G401.6 (cell line): ENCODE measurements around the gene LSG1.

Experiments used
- FAIRE-seq: peaks from 2 replicates; lab custom pipeline; 2012; peaks lifted over from hg19 to GRCh38; lab: Jason Lieb, UNC

LSG1 gene

GRCh38 chr3:194671900-194672808 lies at the start of gene LSG1:
TSS of gene LSG1 (minus strand) at chr3:194672191. CDS start at chr3:194672162, 29 bp downstream.
- peak; percentile 75 for FAIRE-seq

DNA sequence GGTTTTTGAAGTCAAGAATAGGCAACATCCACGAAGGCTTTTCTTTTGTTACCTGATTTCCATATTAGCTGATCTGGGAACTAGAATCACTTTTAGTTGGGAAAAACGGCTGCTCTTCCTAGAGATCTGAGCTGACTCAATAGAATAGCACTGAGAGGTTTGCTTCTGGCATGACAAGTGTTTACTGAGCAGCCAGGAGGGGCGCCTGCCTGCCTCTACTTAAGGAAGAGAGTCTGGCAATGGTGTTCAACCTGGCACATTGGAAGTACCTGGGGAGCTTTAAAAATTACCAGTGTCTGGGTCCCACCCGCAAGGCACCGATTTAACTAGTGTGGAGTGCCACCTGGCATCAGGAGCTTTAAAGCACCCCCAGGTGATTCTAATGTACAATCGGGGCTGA lies 48.1 kb upstream of the LSG1 start:
- FAIRE-seq: no peak

DNA sequence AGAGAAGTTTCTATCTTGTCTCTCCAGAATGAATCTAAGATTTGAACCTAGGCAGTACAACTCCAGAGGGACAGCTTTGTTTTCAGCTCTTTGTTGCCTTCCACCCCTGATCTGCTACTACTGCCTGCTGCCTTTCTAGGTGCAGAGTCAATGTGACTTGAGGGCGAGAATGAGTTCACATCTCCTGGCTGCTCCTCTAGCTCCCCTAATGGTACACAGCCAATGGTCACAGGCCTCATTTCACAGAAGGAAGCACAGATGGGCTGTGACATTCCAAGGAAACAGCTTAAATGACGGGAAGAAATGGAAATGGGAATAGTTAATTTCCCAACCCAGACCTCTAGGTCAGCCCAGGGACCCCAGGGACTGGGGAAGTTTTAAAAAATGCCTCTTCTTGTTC lies 46.1 kb upstream of the LSG1 start:
- FAIRE-seq: no peak

- no peak for FAIRE-seq
Measured at GRCh38 chr3:194715022-194715800, 43.2 kb upstream of the LSG1 start.

- FAIRE-seq: no peak
Measured at GRCh38 chr3:194714564-194714963, 42.6 kb upstream of the LSG1 start.

DNA sequence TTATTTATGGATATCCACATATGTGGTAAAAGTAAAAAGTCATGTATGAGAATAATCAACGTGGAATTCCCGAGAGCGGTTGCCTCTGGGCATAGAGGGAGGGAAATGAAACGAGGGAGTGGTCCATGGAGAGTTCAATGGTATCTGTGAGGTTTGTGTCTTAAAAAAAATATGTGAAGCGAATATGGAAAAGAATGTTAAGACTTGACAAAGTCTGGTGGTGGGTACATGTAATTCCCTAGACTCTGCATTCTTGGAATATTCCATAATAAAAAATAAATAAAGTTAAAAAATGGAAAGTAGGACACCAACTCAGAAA lies 42.1 kb upstream of the LSG1 start:
- FAIRE-seq: no peak

- peak; percentile 42 for FAIRE-seq
Measured at GRCh38 chr3:194713299-194714136, 41.5 kb upstream of the LSG1 start.

DNA sequence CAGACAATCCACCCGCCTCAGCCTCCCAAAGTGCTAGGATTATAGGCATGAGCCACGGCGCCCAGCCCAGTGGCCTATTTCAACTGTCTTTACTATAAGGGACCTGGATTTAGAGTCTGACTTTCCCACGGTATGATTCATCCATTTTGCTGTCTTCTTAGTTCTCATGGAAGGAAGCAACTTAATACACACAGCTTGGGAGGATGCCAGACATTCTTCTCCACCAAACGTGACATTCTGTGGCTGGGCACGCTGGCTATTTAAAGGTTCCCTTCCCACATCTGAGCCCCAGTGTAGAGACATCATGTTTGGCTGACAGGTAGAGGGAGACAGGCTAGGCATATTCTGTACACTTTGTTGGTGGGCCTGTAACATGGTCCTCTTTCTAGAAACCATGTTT lies 39.9 kb upstream of the LSG1 start:
- FAIRE-seq: no peak

DNA sequence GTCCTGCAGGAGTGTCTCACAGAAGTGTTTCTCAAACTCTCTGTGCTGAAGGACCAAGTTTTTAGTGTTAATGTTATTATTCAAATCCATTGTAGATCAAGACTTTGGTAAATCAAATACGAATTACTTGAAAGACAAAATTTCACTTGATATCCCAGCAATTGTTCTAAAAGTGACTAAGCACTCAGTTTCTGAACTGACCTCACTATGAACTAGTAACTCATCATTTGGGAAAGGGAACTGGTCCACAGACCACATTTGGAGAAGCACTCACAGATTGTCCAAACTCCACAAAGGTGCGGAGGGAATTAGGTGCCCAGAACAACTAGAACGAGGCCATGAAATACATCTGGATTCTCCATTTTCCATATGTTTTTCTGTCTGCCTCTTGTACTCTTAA lies 39.3 kb upstream of the LSG1 start:
- FAIRE-seq: no peak

- FAIRE-seq: no peak
Measured at GRCh38 chr3:194707147-194707540, 35.2 kb upstream of the LSG1 start.

GRCh38 chr3:194705761-194706160 lies 33.8 kb upstream of the LSG1 start:
- no peak for FAIRE-seq

- no peak for FAIRE-seq
Measured at GRCh38 chr3:194705227-194705626, 33.2 kb upstream of the LSG1 start.

GRCh38 chr3:194702545-194702944 lies 30.6 kb upstream of the LSG1 start:
- no peak for FAIRE-seq

GRCh38 chr3:194696702-194697101 lies 24.7 kb upstream of the LSG1 start:
- no peak for FAIRE-seq

DNA sequence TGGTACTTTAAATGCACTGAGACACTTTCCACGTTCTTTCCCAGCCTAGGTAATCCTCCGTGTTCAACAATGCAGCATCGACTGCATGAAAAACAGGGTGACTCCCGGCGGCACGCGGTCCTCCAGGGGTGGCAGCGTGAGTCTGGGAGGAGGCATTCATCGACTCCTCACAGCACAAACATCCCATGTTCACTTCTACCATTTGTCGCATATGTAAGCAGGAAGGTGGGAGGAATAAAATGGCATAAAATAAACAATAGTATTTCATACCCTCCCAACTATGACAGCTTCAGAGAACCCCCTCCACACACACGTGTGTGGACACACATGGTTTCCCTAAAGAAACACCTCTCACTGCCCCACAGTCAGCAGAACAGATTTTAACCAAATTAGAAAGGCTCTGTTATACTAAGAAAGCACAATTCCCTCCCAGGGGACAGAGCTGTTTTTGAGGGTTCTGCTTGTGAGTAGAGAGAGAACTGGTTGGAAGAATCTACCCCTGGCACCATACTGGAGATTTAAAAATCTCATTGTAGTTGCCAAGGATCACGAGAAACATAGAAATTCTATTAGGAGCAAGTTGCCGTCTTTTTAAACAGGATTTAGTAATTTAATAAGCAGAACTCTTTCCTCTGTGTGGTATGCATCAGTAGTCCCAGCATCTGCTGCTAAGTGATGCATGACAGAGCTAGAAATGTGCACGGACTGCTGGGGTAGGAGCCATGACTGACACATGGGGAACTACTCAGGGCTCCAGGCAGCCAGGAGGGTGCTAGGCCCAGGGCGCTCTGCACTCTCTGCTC lies 19.7 kb upstream of the LSG1 start:
- FAIRE-seq: no peak

DNA sequence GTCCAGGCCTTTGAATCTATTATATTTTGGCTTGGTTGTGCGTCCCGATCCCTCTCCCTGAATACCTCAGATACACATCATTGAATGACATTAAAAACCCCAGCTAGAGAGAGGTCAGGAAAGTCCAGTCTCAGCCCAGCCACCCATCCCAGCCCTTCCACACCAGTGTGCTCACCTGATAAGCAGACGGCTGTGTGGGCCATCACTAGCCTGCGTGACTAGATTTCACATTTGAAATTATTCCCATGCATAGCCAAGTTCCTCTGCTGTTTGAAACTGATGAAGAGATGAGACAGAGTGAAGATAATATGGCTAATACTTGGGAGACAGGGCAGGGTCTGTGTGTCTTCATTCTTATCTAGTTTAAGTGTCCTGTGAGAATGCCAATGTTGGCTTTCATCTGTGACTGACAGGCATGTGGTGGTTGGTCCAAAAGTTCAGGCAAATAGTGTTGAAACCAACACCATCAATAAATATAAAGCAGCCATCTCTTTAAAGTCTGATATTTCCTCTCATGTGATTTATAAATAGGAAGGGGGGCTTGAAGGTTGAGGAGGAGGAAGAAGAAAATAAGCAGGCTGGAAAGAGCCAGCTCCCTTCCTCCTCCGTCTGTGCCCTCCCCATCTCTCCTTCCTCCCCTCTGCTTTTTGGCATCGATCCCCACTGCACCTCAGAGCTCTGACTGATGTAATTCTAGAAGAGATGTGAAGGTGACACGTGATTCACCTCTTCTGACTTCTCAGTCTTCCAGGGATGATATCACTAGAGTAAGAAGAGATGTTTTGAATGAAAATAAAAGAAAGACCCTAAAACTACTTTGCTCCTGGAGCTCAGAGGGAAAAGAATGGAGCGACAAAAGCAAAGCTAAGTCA lies 18.7 kb upstream of the LSG1 start:
- no peak for FAIRE-seq

GRCh38 chr3:194689493-194689944 lies 17.5 kb upstream of the LSG1 start:
- no peak for FAIRE-seq

GRCh38 chr3:194688946-194689345 lies 17.0 kb upstream of the LSG1 start:
- no peak for FAIRE-seq

GRCh38 chr3:194688200-194688740 lies 16.3 kb upstream of the LSG1 start:
- no peak for FAIRE-seq

- no peak for FAIRE-seq
Measured at GRCh38 chr3:194687638-194688199, 15.7 kb upstream of the LSG1 start.
